WTC11 (cell line): Measurements from ENCODE around the gene CFAP157. TPM values are rescaled to one million over a fixed set of nuclear protein-coding genes. Genes with fewer than 3 reads are reported as not detected.

Experiments
- ATAC-seq: fragments of 200-7000 bp; cut with Tn5 transposase; 2 replicates; pipeline ENCODE4 v1.10.0; 2021; ENCODE audit warnings: mild to moderate bottlenecking, moderate library complexity
- CTCF ChIA-PET: fragments of 300-600 bp; sonication (Branson Sonifier 250); formaldehyde crosslinking; loops from one replicate; lab custom pipeline; 2021; ENCODE audit warnings: antibody characterized with exemption; lab: Charles Lee
- POLR2A ChIA-PET: fragments of 350-600 bp; sonication (Branson Sonifier 250); formaldehyde crosslinking; loops from one replicate; lab custom pipeline; 2021; ENCODE audit warnings: antibody characterized with exemption; lab: Charles Lee
- DNase-seq: peaks from one replicate; pipeline ENCODE4 v3.0.0; 2021; ENCODE audit warnings: low spot score
- H3K27ac Mint-ChIP-seq: 2 replicates; pipeline ENCODE4 v1.8.0; 2021; ENCODE audit warnings: mixed read lengths
- H3K27me3 Mint-ChIP-seq: 2 replicates; pipeline ENCODE4 v1.8.0; 2021; ENCODE audit warnings: low read depth, mild to moderate bottlenecking, moderate library complexity, mixed read lengths
- H3K36me3 Mint-ChIP-seq: 2 replicates; pipeline ENCODE4 v1.8.0; 2021; ENCODE audit warnings: mixed read lengths
- H3K4me1 Mint-ChIP-seq: 2 replicates; pipeline ENCODE4 v1.8.0; 2022; ENCODE audit warnings: mixed read lengths
- H3K4me3 Mint-ChIP-seq: 2 replicates; pipeline ENCODE4 v1.8.0; 2021; ENCODE audit warnings: mild to moderate bottlenecking, moderate library complexity, mixed read lengths
- H3K9me3 Mint-ChIP-seq: 2 replicates; pipeline ENCODE4 v1.8.0; 2021; ENCODE audit warnings: mixed read lengths
- CBFB ChIP-seq: sonication (generic); formaldehyde crosslinking; IDR thresholded peaks from 2 replicates; pipeline ENCODE4 v1.8.1; 2022; ENCODE audit warnings: mild to moderate bottlenecking, low read depth, missing genetic modification reagents
- CDX4 ChIP-seq: fragments of 250-450 bp; sonication (Bioruptor Pico); IDR thresholded peaks from 2 replicates; pipeline ENCODE4 v1.9.0; 2021; ENCODE audit warnings: moderate library complexity, mild to moderate bottlenecking, inconsistent platforms, borderline replicate concordance
- CTCF ChIP-seq: fragments of 200-600 bp; IDR thresholded peaks from 2 replicates; pipeline ENCODE4 v1.8.0; 2022; ENCODE audit warnings: antibody characterized with exemption
- EMX1 ChIP-seq: fragments of 250-450 bp; sonication (Bioruptor Pico); IDR thresholded peaks from 2 replicates; pipeline ENCODE4 v1.8.0; 2021; ENCODE audit warnings: mild to moderate bottlenecking
- RORB ChIP-seq: fragments of 250-450 bp; sonication (Bioruptor Pico); IDR thresholded peaks from 2 replicates; pipeline ENCODE4 v1.9.0; 2021; ENCODE audit warnings: mild to moderate bottlenecking
- SP1 ChIP-seq: sonication (generic); formaldehyde crosslinking; conservative IDR thresholded peaks from 2 replicates; pipeline ENCODE4 v1.8.1; 2022; ENCODE audit warnings: missing genetic modification reagents
- ZNF416 ChIP-seq: fragments of 250-450 bp; sonication (Bioruptor Pico); IDR thresholded peaks from 2 replicates; pipeline ENCODE4 v1.9.0; 2021; ENCODE audit warnings: mild to moderate bottlenecking, inconsistent platforms
- total RNA-seq: library from RNA; stranded (reverse); gene quantifications from 3 replicates; pipeline ENCODE4 v1.2.3, GENCODE V29; 2021
- TF ChIP-seq, protein P1 (sequence below): sonication (generic); formaldehyde crosslinking; IDR thresholded peaks from 2 replicates; pipeline ENCODE4 v1.8.0; 2022; ENCODE audit warnings: missing genetic modification reagents
- TF ChIP-seq, protein P2 (sequence below): sonication (generic); formaldehyde crosslinking; IDR thresholded peaks from 2 replicates; pipeline ENCODE4 v1.8.1; 2022; ENCODE audit warnings: low read depth, mild to moderate bottlenecking, moderate library complexity, missing genetic modification reagents, borderline replicate concordance

Gene CFAP157
- total RNA-seq, 1 experiment from 2014 or later: 0.22 TPM

DNA sequence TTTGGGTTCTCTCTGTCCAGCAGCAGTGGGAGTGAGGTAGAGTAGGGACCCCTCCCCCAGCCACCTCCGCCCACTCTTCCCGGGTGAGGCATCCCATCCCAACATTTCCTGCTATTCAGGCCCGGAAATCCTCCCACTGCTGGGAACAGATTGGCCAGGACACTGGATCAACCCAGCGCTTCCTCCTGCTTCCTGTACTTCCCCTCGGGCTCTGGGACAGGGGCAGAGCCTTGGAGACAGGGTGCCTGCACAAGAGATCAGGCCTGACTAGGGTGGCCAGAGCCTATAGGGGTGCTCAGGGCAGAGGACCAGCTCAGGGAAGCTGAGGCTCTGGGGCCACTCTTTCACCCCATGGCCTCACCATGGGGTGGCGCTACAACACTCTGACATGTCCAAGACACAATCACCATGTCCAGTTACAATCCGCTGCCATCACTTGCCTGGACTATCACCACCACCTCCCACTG is 57.2 kb downstream of the CFAP157 start:
- peaks cover 4% of the 10 kb centered on the region; the same call in 1 of the 2 replicates for H3K27me3 Mint-ChIP-seq
- DNase-seq: peak; percentile 78
- POLR2A ChIA-PET: interaction anchor here (0.5 kb wide), 1 partner anchor 364 kb away, joined by 4 read pairs; no protein-coding TSS in a partner anchor
- no peak overlapping the region for H3K4me3 Mint-ChIP-seq
- ATAC-seq: peak; percentile 78
- H3K4me1 Mint-ChIP-seq: peaks cover 44% of the 10 kb centered on the region
- CTCF ChIA-PET: interaction anchor here (0.6 to 3.1 kb wide), 23 partner anchors 9 to 275 kb away, joined by 3 to 30 read pairs (median 4); partner anchors contain the start of genes CDK9, FPGS, ST6GALNAC4 and TOR2A
- H3K9me3 Mint-ChIP-seq: no peaks in the 10 kb centered on the region
- peak overlapping the region; percentile 8; the same call in 1 of the 2 replicates for H3K27ac Mint-ChIP-seq
- H3K36me3 Mint-ChIP-seq: no peaks in the 10 kb centered on the region
- TF ChIP-seq CTCF: 0 out of 2 replicates have a peak, but pooled peaks have one; percentile 37
- TF ChIP-seq, protein P1, sequence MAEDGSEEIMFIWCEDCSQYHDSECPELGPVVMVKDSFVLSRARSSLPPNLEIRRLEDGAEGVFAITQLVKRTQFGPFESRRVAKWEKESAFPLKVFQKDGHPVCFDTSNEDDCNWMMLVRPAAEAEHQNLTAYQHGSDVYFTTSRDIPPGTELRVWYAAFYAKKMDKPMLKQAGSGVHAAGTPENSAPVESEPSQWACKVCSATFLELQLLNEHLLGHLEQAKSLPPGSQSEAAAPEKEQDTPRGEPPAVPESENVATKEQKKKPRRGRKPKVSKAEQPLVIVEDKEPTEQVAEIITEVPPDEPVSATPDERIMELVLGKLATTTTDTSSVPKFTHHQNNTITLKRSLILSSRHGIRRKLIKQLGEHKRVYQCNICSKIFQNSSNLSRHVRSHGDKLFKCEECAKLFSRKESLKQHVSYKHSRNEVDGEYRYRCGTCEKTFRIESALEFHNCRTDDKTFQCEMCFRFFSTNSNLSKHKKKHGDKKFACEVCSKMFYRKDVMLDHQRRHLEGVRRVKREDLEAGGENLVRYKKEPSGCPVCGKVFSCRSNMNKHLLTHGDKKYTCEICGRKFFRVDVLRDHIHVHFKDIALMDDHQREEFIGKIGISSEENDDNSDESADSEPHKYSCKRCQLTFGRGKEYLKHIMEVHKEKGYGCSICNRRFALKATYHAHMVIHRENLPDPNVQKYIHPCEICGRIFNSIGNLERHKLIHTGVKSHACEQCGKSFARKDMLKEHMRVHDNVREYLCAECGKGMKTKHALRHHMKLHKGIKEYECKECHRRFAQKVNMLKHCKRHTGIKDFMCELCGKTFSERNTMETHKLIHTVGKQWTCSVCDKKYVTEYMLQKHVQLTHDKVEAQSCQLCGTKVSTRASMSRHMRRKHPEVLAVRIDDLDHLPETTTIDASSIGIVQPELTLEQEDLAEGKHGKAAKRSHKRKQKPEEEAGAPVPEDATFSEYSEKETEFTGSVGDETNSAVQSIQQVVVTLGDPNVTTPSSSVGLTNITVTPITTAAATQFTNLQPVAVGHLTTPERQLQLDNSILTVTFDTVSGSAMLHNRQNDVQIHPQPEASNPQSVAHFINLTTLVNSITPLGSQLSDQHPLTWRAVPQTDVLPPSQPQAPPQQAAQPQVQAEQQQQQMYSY (CRISPR knock-in tag): no peak
- TF ChIP-seq RORB (CRISPR knock-in tag): no peak
- TF ChIP-seq, all 79 proteins: peak for 1

- H3K4me3 Mint-ChIP-seq: no peak overlapping the region
- ChIA-PET CTCF (interaction anchor here (0.8 to 2.6 kb wide), 5 partner anchors 11 to 104 kb away, joined by 3 to 19 read pairs (median 5); partner anchors contain the start of genes CDK9 and TOR2A), POLR2A (no interaction called here)
- TF ChIP-seq, protein P2, sequence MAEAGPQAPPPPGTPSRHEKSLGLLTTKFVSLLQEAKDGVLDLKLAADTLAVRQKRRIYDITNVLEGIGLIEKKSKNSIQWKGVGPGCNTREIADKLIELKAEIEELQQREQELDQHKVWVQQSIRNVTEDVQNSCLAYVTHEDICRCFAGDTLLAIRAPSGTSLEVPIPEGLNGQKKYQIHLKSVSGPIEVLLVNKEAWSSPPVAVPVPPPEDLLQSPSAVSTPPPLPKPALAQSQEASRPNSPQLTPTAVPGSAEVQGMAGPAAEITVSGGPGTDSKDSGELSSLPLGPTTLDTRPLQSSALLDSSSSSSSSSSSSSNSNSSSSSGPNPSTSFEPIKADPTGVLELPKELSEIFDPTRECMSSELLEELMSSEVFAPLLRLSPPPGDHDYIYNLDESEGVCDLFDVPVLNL: no peak
- TF ChIP-seq EMX1 (CRISPR knock-in tag) (no peak), CBFB (CRISPR knock-in tag) (no peak), ZNF416 (CRISPR knock-in tag) (no peak), CDX4 (CRISPR knock-in tag) (no peak), SP1 (CRISPR knock-in tag) (no peak)
- DNase-seq (no peak), ATAC-seq (no peak)
- H3K9me3 Mint-ChIP-seq: no peaks in the 10 kb centered on the region
- peaks cover 8% of the 10 kb centered on the region for H3K27me3 Mint-ChIP-seq
- H3K27ac Mint-ChIP-seq: no peak overlapping the region
- H3K36me3 Mint-ChIP-seq: no peaks in the 10 kb centered on the region
- peaks cover 52% of the 10 kb centered on the region for H3K4me1 Mint-ChIP-seq
Observed at GRCh38 chr9:127765418-127765817, 58.6 kb downstream of the CFAP157 start.

Other genes with a start within 250 kb of the CFAP157 start
- 37.1 to 45.6 TPM (median 40.3 TPM) in 3 replicates for gene STXBP1, start 94.7 kb upstream of the CFAP157 start, total RNA-seq
- gene PTRH1, start 8.7 kb downstream of the CFAP157 start, total RNA-seq: 13.1 to 16.9 TPM (median 13.9 TPM) in 3 replicates
- gene TTC16, start 9.1 kb downstream of the CFAP157 start, total RNA-seq: not detected in 3 replicates
- 14.4 to 19.4 TPM (median 16.6 TPM) in 3 replicates for gene TOR2A, start 28.3 kb downstream of the CFAP157 start, total RNA-seq
- 3.3 to 5.4 TPM (median 3.4 TPM) in 3 replicates for gene SH2D3C, start 71.7 kb downstream of the CFAP157 start, total RNA-seq
- 106 to 111 TPM (median 107 TPM) in 3 replicates for gene CDK9, start 79.0 kb downstream of the CFAP157 start, total RNA-seq
- 67.7 to 81.7 TPM (median 69.3 TPM) in 3 replicates for gene FPGS, start 95.9 kb downstream of the CFAP157 start, total RNA-seq
- 3.7 to 4.4 TPM (median 4.2 TPM) in 3 replicates for gene ENG, start 147.7 kb downstream of the CFAP157 start, total RNA-seq
- gene AK1, start 170.7 kb downstream of the CFAP157 start, total RNA-seq: 27.5 to 34.9 TPM (median 34.4 TPM) in 3 replicates
- 45.1 to 47.5 TPM (median 45.3 TPM) in 3 replicates for gene ST6GALNAC6, start 192.6 kb downstream of the CFAP157 start, total RNA-seq
- gene ST6GALNAC4, start 210.1 kb downstream of the CFAP157 start, total RNA-seq: 25.1 to 25.7 TPM (median 25.4 TPM) in 3 replicates
- 15.8 to 20.2 TPM (median 16.8 TPM) in 3 replicates for gene PIP5KL1, start 223.8 kb downstream of the CFAP157 start, total RNA-seq
- 53.3 to 58.2 TPM (median 56.1 TPM) in 3 replicates for gene DPM2, start 230.9 kb downstream of the CFAP157 start, total RNA-seq